ENCODE results near the gene NAPG.
"Not testable (repeated sequence)": the region's sequence is repeated elsewhere in the genome, so short reads cannot be mapped to it uniquely, and the experiment has no call there.

The NAPG gene

DNA sequence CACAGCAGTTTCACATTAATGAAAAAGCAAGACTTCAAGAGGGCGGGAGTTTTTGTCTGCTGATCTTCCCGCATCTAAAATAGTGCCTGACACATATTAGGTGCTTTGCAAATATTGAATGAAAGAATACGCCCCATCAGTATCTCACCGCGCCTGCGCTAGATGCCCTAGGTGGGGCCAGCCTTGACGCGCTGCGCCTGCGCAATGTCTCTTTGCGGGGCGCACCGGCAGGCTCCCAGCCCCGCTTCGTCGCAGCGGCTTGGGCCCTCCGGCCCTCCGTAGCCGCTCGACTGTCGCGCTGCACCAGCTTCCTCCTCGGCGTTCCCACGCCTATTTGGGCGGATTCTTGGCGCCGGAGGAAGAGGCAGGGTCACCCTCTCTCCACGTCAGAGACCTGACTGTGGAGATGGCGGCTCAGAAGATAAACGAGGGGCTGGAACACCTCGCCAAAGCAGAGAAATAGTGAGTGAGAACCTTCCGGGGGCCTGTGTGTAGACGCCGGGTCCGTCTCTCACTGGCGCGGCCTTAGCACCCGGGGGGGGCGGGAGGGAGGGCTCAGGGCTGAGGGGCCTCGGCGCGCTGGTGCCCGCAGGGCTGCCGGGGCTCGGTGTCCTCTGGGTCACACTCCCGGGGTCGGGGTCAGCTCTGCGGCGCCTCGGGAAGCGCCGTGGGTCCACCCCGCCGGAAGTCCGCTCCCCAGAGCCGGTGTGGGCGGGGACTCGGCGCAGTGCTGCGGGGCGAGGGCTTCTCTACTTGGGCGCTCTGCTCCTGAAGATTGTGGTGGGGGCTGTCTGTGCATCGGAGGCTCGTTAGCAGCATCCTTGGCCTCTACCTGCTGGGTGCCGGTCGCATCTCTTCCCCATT is at the start of gene NAPG:
NAPG (plus strand) TSS at position 331 of the 864 bp plus-strand sequence; CDS start at position 407, 76 bp downstream.
- DNase-seq, result peak; percentile 95

DNA sequence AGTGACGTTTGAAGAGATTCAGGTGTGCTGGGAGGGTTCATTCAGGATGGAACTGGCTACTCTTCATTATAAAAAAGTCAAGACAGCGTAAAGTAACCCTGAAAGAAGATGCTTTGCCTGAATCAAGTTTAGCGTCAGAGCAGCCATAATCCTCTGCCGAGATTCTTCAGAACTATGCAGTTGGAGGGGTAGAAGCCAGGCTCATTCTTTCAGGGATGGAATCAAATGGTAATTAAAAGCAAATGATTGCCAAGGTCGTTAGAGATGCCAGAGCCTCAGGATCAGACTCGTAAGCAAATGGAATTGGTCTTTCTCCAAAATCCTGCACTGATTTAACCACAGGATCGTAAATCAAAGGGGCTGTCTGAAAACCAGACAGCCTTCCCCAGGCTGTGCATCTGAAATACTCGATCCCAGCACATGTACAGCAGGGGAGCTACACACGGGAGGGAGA is 49.5 kb upstream of the NAPG start:
- DNase-seq, result peak; percentile 98

DNA sequence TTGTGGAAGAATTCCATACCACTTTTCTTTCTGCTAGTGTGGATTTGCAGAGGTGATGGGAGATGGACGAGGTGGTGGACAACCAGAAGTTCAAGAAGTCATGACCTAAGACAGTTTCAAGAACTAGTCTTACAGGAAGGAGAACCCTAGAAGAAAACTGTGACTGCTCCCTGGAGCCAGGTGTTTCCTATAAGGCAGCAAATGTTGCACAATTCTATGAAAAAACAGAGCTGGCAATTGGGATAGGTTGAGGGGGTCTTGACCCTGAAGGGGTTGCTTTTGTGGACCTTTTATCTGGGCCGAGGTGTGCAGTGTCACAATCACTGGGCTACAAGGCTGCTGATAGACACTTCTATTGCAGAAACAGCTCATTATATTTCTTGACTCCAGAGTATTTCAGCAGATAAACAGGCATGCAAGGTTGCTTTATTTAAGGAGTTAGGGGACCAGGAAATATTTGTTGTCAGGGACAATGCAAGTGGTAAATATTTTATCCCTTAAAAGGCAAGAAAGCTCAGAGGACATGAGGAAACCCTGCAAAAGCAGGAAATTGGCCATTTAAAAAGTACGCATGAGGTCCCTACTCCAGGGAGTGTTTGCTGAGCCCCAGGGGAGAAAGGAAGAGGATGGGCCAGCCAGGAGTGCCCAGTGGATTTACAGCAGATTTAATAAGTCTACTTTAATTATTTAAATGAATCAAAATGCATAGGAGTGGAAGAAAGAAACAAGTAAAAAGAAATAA is 48.5 kb upstream of the NAPG start:
- no peak for DNase-seq

DNA sequence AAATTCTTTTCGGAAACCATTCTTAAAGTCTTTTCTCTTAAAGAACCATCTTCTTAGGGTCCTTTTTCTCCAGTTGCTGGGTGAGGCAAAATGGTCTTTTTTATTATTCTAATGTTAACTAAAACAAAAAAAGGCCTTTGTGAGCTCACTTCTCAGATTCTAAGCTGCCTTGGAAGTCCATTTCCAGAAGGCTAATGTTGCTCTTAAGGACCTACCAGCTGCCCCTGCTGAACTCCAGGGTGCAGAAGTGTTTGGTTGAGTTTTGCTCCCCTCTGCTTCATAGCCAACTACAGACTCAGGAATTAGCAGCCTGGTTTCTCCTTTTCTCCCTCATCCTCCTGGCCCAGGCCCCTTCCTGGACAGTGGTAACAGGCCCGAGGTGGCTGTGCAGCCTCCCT is 48.0 kb upstream of the NAPG start:
- no peak for DNase-seq

DNA sequence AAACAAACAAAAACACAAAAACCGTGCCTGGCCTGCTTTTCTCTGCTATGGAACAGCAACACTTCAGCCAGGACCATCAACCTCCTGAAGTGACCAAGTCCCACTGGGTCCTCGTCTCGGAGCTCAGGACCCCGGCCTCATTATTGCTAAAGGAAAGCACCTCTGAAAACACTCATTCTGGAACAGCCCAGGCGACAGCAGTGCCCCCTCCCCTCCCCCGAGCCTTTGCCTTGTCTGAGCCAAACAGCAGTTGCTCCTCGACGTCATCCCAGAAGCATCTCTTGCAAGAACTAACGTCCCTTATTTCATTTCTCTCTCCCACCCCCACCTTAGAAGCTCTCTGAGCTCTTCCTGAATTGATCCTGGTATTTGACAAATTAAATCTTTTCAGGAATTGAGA is 44.0 kb upstream of the NAPG start:
- DNase-seq, result no peak

DNA sequence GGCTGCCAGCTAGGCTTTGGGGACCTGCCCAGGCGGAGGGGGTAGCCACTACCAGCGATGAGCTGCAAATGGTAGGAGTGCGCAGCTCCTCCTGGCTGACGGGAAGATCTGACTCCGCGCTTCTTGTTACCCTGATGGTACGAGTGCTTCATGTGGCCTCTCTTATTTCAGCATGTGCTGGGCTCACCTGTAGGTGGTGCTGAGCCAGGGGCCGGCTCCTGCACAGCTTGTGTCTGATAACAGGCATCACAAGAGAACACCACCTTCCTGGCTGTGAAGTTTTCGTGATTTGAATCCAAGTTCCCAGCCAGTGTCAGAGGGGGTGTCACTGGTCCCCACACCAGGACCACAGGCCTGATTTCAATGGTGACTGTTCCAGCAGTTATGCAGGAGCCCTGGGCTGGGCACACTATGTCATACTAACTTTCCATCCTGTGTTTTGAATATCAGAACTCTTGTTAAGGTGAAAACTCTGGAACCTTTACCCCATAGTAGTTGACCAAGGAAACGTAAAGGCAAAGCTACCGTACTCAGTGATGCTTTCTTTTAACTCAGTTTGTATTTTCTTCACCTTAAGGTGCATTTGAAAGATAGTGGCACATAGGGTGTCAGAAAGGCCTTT is 43.4 kb upstream of the NAPG start:
- DNase-seq, result no peak

GRCh38 chr18:10482985-10483949 is 42.6 kb upstream of the NAPG start:
- no peak for DNase-seq

GRCh38 chr18:10485475-10485874 is 40.4 kb upstream of the NAPG start:
- DNase-seq, result no peak

DNA sequence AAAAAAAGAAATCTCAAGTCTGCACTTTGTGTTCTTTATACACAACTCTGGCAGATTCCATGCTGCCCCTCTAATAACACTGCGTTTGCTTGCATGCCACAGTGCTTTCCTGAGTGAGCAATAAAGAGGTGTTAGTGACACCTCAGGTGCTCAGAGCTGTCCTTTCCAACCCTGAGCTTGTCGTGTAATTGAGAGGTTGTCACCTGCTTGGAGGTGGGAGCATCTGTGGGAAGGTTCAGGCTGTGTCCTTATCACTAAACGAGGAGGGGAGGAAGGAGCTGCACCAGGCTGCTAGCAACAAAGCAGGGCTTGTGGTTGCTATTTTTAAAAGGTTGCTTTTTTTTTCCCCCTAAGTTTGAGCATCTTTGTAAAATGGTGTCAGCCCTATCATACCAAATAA is 39.5 kb upstream of the NAPG start:
- DNase-seq, result no peak

- no peak for DNase-seq
These were observed 38.7 kb upstream of the NAPG start for GRCh38 chr18:10487154-10487553.

DNA sequence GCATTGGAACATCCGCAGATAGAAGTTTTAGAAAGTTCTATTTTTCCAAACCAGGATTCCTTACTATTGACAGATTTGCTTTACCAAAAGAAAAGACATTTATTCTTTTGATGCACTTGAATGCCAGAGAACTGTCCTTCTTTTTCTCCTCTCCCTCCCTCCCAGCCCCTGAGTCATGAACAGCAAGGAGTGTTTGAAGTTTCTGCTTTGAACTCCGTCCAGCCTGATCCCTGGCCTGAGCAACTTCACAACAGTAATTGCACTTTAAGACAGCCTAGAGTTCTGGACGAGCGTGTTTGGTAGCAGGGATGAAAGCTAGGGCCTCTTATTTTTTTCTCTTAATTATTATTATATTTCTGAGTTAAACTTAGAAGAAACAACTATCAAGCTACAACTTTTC is 37.8 kb upstream of the NAPG start:
- no peak for DNase-seq

DNA sequence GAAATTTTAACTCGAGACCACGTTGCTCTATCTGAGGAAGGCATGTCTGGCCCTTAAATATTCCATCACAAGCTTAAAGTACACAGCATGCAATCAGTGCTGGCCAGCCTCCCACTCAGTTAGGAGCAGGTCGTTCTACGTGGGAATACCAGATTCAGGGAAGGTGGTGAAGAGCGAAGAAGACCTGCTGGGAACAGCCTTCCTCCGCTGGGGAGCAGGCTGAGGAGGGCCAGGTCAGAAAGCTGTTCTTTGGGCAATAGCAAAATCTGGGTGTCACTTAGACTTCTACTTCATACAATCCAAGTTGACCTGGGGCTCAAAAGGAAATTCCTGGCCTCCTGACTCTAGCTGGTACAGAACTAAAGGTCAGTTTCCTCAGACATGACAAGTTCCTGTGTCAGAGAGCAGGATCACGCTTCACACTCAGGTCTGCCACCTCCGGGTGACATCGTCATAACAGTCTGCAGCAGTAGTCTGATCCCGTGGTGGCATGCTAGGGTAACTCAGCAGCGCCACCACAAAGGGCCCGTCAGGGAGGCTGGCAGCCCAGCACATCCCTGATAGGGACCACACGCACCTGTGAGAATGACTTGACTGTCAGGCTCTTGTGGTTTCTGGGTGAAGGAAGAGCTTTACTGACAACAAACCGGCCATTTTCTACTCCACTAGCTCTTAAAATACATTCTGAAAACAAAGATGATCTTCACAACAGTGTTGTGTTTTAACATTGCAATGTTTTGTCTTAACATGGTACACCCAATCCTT is 35.2 kb upstream of the NAPG start:
- no peak for DNase-seq

DNA sequence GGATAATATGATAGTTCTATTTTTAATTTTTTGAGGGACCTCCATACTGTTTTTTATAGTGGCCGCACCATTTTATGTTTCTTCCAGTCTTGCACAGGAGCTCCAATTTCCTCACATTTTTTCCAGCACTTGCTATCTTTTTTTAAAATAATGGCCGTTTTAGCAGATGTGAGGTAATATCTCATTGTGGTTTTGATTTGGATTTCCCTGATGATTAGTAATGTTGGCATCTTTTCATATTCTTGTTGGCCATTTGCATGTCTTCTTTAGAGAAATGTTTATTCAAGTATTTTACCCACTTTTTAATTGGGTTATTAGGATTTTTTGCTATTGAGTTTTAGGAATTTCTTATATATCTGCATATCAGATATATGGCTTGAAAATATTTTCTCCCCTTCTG is 29.9 kb upstream of the NAPG start:
- no peak for DNase-seq

- DNase-seq, result no peak
These were observed 28.5 kb upstream of the NAPG start for GRCh38 chr18:10497206-10497749.

DNA sequence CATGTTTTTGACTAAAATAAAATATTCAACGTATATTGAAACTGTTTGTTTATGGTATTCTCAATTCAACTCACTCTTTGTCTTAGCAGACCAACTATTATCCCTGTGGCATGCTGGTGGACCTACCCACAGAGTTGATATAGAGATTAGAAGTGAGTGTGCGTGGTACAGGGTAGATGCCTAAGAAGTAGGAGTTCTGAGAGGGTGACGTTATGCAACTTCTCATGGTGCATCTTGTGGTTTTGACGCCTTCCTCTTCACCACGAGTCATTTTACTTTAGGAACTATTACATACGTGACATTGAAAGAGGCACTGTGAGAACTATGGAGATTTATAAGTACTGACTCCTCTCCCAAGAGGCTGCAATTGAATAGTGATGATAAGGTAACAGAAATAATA is 26.6 kb upstream of the NAPG start:
- DNase-seq, result peak; percentile 55

DNA sequence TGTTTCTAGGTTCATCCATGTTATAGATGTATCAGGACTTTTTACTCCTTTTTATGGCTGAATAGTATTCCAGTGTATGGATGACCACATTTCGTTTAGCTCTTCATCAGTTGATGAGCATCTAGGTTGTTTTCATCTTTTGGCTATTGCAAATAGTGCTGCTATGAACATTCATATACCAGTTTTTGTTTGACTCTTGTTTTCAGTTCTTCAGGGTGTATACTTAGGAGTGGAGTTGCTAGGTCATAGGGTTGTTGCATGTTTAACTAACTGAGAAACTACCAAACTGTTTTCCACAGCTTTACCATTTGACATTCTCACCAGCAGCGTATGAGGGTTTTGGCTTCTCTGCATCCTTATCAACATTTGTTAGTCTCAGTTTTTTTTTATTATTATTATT is 25.8 kb upstream of the NAPG start:
- DNase-seq, result no peak

- no peak for DNase-seq
These were observed 21.1 kb upstream of the NAPG start for GRCh38 chr18:10504723-10505122.

- not testable (repeated sequence) for DNase-seq
These were observed 19.9 kb upstream of the NAPG start for GRCh38 chr18:10505892-10506291.

DNA sequence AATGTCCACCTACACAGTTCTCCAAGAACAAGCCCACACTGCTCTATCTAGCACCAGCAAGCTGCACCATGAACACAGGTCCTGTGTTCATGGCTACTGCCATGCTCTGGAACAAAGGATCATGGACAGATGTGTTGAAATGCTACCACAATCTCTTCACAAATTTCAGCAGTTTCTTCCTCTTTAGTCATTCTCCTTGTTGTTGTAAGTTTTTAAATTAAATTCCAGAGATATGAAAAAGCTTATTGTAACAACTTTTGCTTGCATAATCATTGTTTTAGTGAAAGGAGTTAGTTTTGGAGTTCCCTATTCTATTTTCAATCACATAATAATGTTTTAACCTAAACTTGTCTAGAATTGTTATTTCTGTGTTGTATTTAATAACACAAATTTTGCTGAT is 17.2 kb upstream of the NAPG start:
- DNase-seq, result no peak

- peak; percentile 25 for DNase-seq
These were observed 14.6 kb upstream of the NAPG start for GRCh38 chr18:10511236-10511635.

- no peak for DNase-seq
These were observed 11.7 kb upstream of the NAPG start for GRCh38 chr18:10514082-10514481.
